ENCODE measurements around the gene CYP2F1. TPM values are rescaled to one million over a fixed set of nuclear protein-coding genes. Genes with fewer than 3 reads are reported as not detected.

The CYP2F1 gene
- total and polyA plus RNA-seq, 2 experiments from 2014 or later, result 1.1 TPM; not detected in 1

DNA sequence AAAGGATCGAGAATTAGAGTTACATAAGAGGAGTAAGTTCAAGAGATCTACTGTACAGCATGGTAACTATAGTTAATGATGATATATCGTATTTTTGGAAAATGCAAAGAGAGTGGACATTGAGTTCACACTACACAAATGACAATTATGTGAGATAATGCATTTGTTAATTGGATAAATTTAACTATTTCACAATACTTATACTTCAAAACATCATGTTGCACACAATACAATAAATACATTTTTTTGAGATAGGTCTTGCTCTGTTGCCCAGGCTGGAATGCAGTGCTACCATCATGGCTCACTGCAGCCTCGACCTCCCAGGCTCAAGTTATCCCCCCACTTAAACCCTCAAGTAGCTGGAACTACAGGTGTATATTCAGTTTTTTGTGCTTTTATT lies 8.1 kb upstream of the CYP2F1 start:
- H3K79me2 ChIP-seq (replicated peaks; ENCODE audit: insufficient read depth), result no peaks in the 10 kb centered on the region
- no peaks in the 10 kb centered on the region for H3K27me3 ChIP-seq (ENCODE audit: insufficient read depth)
- no peaks in the 10 kb centered on the region for H4K20me1 ChIP-seq (replicated peaks; ENCODE audit: insufficient read depth)
- no peaks in the 10 kb centered on the region for H3K4me1 Mint-ChIP-seq
- DNase-seq (ENCODE audit: low spot score), result no peak
- H3K9me2 ChIP-seq (ENCODE audit: insufficient read depth), result no peaks in the 10 kb centered on the region
- TF ChIP-seq ZNF331 (CRISPR knock-in tag; IDR thresholded peaks at IDR 0.05; ENCODE audit: low read depth) (no peak), CREB1 (CRISPR knock-in tag; IDR thresholded peaks at IDR 0.05; ENCODE audit: low read depth) (no peak), NANOG (IDR thresholded peaks at IDR 0.05; ENCODE audit: borderline replicate concordance) (no peak), EZH2phosphoT487 (IDR thresholded peaks at IDR 0.05; ENCODE audit: unreplicated experiment) (no peak), STAT1 (IDR thresholded peaks at IDR 0.05; ENCODE audit: unreplicated experiment) (no peak), JUNB (IDR thresholded peaks at IDR 0.05; ENCODE audit: unreplicated experiment) (no peak)
- TF ChIP-seq, protein P1, sequence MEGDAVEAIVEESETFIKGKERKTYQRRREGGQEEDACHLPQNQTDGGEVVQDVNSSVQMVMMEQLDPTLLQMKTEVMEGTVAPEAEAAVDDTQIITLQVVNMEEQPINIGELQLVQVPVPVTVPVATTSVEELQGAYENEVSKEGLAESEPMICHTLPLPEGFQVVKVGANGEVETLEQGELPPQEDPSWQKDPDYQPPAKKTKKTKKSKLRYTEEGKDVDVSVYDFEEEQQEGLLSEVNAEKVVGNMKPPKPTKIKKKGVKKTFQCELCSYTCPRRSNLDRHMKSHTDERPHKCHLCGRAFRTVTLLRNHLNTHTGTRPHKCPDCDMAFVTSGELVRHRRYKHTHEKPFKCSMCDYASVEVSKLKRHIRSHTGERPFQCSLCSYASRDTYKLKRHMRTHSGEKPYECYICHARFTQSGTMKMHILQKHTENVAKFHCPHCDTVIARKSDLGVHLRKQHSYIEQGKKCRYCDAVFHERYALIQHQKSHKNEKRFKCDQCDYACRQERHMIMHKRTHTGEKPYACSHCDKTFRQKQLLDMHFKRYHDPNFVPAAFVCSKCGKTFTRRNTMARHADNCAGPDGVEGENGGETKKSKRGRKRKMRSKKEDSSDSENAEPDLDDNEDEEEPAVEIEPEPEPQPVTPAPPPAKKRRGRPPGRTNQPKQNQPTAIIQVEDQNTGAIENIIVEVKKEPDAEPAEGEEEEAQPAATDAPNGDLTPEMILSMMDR (conservative IDR thresholded peaks at IDR 0.05; ENCODE audit: low read depth in 2 of 2), result no peak
- peaks cover 7% of the 10 kb centered on the region for H3K27me3 Mint-ChIP-seq (ENCODE audit: insufficient read depth, low read depth, poor library complexity)
- no peak overlapping the region for H3K27ac ChIP-seq (ENCODE audit: low read depth)
- no peak for ATAC-seq
- no peak overlapping the region for H2AFZ ChIP-seq
- peaks cover 32% of the 10 kb centered on the region for H3K9me3 Mint-ChIP-seq
- no peaks in the 10 kb centered on the region for H3F3A ChIP-seq (replicated peaks; ENCODE audit: low read depth)
- H3K36me3 ChIP-seq (ENCODE audit: insufficient read depth), result no peaks in the 10 kb centered on the region
- H3K4me3 Mint-ChIP-seq, result no peak overlapping the region
- no peak overlapping the region for H3K4me2 ChIP-seq
- peaks cover 20% of the 10 kb centered on the region for H3K36me3 Mint-ChIP-seq (ENCODE audit: low read depth)
- no peak overlapping the region for H3K27ac Mint-ChIP-seq
- H3K4me3 ChIP-seq, result no peak overlapping the region
- no peaks in the 10 kb centered on the region for H3K4me1 ChIP-seq (ENCODE audit: insufficient read depth)

DNA sequence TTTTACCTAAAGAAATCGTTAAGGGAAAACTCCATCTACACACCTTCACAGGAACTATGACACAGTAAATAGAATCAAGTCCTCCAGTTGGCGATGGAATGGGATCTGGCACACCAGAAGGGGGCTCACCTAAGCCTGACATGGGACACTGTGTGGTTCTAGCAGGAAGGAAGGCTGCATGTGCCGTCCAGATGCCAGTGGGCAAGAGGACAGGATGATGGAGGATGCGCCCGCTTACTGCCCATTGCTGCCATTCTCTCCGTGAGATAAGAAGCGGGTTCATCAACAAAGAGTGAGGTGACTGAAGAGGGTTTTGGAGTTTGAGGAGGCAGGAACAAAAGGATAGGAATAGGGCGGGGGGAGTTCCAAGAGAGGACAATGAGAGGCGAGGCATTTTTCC lies 2.9 kb upstream of the CYP2F1 start:
- Mint-ChIP-seq H3K4me1 (no peaks in the 10 kb centered on the region), H3K27ac (no peak overlapping the region)
- ATAC-seq, result no peak

More for the DNA sequence above, 2.9 kb upstream of the CYP2F1 start:
- Mint-ChIP-seq H3K27me3 (ENCODE audit: insufficient read depth, low read depth, poor library complexity) (no peaks in the 10 kb centered on the region), H3K9me3 (peaks cover 38% of the 10 kb centered on the region), H3K4me3 (no peak overlapping the region), H3K36me3 (ENCODE audit: low read depth) (peaks cover 17% of the 10 kb centered on the region)
- Histone ChIP-seq H3K9me2 (ENCODE audit: insufficient read depth) (no peaks in the 10 kb centered on the region), H3K79me2 (replicated peaks; ENCODE audit: insufficient read depth) (no peaks in the 10 kb centered on the region), H3K4me2 (no peak overlapping the region), H3K4me1 (ENCODE audit: insufficient read depth) (no peaks in the 10 kb centered on the region), H3F3A (replicated peaks; ENCODE audit: low read depth) (no peaks in the 10 kb centered on the region), H2AFZ (no peak overlapping the region), H3K27me3 (ENCODE audit: insufficient read depth) (no peaks in the 10 kb centered on the region), H3K36me3 (ENCODE audit: insufficient read depth) (no peaks in the 10 kb centered on the region), H3K4me3 (no peak overlapping the region), H3K27ac (ENCODE audit: low read depth) (no peak overlapping the region), H4K20me1 (replicated peaks; ENCODE audit: insufficient read depth) (no peaks in the 10 kb centered on the region)
- DNase-seq (ENCODE audit: low spot score), result no peak
- TF ChIP-seq ZNF331 (CRISPR knock-in tag; IDR thresholded peaks at IDR 0.05; ENCODE audit: low read depth), result no peak
- TF ChIP-seq, protein P1 (conservative IDR thresholded peaks at IDR 0.05; ENCODE audit: low read depth in 2 of 2), result peak in 1 of 2 experiments; percentile 46; a peak in 2 of 4 replicates

Data from GM23338 (cell line).